T-helper 22 cell (primary cell): ENCODE measurements around the gene SVOPL.
A peak's percentile ranks its signal among the peaks of the same experiment; 100 is the strongest.
"Not testable (repeated sequence)": the region's sequence is repeated elsewhere in the genome, so short reads cannot be mapped to it uniquely, and the experiment has no call there.

Source experiments
- DNase-seq: peaks from one replicate; pipeline ENCODE4 v3.0.0-alpha.2; 2020; ENCODE audit warnings: low read depth

The SVOPL gene, protein sequence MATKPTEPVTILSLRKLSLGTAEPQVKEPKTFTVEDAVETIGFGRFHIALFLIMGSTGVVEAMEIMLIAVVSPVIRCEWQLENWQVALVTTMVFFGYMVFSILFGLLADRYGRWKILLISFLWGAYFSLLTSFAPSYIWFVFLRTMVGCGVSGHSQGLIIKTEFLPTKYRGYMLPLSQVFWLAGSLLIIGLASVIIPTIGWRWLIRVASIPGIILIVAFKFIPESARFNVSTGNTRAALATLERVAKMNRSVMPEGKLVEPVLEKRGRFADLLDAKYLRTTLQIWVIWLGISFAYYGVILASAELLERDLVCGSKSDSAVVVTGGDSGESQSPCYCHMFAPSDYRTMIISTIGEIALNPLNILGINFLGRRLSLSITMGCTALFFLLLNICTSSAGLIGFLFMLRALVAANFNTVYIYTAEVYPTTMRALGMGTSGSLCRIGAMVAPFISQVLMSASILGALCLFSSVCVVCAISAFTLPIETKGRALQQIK

GRCh38 chr7:138700857-138701536 lies at the start of gene SVOPL:
Gene SVOPL, minus strand, starts transcription at chr7:138701362. Its CDS starts 22,317 bp downstream, at chr7:138679045.
- no peak for DNase-seq

- no peak for DNase-seq
Measured at GRCh38 chr7:138750473-138750872, 49.3 kb upstream of the SVOPL start.

DNA sequence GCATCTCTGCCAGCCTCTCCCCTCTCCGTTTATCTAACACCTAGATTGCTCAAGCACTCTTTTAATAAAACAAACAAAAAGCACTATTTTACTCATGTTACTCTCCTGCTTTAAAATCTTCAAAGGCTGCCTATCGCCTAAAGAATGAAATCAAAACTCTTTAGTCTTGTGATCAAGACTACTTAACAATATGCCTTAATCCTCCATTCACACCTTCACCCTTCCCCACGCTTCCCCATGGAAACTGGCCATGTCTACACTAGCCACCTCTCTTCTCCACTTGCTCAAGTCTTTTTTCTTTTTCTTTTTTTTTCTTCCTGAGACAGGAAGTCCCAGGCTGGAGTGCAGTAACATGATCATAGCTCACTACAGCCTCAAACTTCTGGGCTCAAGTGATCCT lies 48.8 kb upstream of the SVOPL start:
- DNase-seq, result no peak

- no peak for DNase-seq
Measured at GRCh38 chr7:138748666-138749065, 47.5 kb upstream of the SVOPL start.

- no peak for DNase-seq
Measured at GRCh38 chr7:138746073-138746472, 44.9 kb upstream of the SVOPL start.

DNA sequence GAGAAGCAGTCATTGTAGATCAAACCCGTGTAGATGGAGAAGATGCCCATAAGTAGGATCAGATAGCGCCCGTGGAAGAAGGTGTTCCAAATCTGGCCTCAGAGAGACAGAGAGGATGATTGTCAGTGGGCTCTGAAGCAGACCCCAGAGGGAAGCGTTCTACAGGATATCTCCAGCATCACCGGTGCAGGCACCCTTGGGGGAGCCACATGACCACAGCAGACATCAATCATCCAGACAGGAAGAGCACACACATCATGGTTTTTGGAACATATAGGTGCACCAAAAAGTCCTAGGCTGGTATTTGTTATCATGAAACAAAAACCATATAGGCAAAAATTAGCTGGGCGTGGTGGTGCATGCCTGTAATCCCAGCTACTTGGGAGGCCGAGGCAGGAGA lies 44.0 kb upstream of the SVOPL start:
- DNase-seq, result no peak

DNA sequence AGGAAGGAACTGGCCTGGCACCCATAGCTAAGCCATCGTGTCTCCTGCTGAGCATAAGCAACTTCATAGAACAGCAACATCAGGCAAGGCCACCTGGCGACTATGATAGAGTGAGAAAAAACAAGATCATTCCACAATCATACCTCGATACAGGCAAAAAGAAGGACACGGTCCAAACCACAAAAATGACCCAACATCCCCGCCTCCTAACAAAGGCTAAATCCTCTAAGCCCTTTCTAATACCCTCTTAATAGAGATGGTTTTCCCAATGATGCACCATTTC lies 40.2 kb upstream of the SVOPL start:
- no peak for DNase-seq

GRCh38 chr7:138739859-138740258 lies 38.7 kb upstream of the SVOPL start:
- no peak for DNase-seq

- DNase-seq, result peak; percentile 46
Measured at GRCh38 chr7:138738551-138739335, 37.6 kb upstream of the SVOPL start.

GRCh38 chr7:138738114-138738513 lies 37.0 kb upstream of the SVOPL start:
- DNase-seq, result no peak

DNA sequence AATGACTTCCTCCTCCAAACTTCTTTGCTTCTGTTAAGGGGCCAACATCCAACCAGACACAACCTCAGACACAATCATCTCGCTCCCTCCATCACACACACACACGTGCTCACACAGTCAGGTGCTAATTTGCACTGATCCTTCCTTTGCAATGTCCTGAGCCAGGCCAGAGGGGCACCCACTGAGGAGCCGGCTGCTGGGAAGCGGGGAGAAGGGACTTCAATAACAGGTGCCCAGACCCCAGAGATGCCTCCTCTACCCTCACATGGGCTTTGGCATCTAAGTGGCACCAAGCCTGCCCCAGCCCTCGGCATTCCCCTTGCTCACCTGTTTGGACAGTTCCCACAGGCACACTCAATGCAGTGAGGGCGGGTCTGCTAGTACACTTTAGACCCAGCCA lies 34.2 kb upstream of the SVOPL start:
- DNase-seq, result no peak

DNA sequence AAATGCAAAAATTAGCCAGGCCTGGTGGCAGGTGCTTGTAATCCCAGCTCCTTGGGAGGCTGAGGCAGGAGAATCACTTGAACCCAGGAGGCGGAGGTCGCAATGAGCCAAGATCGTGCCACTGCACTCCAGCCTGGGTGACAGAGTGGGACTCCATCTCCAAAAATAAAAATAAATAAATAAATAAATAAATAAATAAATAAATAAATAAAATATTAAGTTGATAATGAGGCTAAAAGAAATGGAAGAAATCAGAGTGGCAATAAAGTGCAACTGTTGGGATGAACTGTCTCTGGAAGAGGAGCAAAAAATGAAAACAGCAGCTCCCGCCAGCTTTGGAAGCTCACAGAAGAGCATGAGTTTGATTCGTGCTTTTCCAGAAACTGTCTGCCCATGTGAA lies 30.6 kb upstream of the SVOPL start:
- not testable (repeated sequence) for DNase-seq

DNA sequence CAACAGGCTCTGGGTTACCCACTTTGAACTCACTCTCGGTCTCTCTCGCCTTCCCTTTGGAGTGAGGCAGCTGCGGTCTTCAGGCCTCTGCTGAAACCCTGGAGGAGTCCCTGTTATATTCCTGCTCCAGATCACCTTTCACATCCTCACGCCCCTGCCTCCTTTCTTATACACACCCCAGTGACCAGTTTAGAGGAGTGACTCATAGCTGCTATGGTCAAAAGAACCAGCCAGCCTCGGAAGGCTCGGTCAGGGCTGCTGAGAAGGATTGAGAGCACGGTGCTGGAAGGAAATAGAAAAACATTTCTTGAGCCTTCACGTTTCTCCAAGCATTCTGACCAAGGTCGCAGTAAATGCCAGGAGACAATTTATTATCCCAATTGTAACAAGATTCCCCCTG lies 28.3 kb upstream of the SVOPL start:
- no peak for DNase-seq

DNA sequence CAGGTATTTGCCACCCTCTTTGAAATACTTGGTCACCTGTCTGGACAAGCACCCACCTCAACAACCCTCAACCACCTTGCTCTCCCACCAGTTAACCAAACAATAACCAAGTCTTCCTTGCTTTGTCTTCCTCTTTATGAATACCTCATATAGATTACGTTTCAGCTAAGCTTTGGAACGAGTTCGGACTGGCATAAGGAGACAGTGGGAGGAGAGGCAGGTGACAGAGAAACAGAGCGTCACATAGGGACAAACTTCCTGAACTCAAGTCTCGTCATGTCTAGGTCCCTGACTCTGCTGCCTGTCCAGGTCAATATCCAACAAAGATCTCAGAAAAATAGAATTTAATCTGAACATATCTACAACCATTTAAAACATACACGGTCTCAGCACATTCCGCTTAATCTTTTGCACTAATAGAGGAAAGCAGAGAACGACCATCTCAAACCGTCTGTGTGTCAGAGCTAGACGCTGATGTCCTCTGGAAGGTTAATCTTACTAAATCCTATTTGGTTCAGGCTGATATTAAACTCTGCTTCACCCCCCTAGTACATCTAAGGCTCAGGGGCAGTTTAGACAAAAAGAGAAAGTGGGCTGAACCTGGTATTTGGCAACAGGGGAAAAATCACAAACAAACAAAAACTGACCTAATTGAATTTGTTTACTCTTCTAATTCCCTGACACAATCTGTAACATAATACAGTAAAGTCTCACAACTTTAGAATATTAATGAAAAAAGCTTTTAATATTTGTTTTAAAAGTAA lies 26.4 kb upstream of the SVOPL start:
- DNase-seq, result no peak

GRCh38 chr7:138726288-138726687 lies 25.1 kb upstream of the SVOPL start:
- no peak for DNase-seq

DNA sequence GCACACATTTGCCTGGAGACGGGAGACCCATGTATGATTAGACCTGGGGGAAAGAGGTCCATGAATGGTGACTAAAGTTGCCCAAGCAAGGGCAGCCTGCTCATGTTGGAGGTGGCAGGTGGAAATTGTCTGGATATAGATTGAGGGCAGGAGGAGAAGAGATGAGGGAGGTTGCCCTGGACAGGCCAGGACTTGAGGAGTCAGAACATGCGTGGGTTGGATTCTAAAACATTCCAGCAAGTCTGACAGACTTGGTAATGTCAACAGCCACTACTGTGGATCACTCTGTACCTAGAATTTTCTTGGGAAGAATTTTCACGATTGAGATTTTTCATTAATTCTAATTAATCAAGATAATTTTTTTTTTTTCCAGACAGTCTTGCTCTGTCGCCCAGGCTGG lies 19.1 kb upstream of the SVOPL start:
- DNase-seq, result no peak

DNA sequence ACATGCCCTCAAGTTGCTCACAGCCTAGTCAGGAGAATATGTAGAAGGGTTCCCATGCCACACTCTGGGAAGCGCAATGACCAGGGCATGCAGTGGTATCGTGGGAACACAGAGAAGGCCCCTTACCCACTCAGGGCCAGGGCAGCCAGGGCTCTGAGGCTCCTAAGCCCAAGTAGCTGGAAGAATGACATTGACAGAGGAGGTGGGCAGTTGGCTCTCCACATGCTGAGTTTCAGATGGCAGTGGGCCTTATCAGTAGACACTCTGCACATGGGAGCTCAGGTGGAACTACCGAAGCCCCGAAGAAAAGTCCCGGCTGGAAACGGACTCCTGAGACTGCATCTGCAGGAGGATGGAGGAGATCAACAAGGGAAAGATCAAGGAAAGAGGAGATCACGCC lies 15.7 kb upstream of the SVOPL start:
- DNase-seq, result no peak

DNA sequence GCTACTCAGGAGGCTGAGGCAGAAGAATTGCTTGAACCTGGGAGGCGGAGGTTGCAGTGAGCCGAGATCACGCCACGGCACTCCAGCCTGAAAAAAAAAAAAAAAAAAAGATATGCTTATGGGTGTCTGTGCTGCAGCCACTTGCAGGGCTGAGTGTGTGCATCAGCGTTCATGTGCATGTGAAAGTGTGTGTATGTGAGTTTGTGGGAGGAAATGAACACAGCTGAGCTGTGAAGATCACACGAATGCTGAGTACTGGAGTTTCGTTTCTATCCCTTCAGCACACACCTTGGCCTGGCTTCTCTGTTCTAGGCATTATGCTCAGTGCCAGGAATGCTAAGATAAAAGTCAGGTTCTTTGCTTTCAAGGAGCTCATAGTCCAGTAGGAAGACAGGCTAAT lies 12.0 kb upstream of the SVOPL start:
- DNase-seq, result no peak

DNA sequence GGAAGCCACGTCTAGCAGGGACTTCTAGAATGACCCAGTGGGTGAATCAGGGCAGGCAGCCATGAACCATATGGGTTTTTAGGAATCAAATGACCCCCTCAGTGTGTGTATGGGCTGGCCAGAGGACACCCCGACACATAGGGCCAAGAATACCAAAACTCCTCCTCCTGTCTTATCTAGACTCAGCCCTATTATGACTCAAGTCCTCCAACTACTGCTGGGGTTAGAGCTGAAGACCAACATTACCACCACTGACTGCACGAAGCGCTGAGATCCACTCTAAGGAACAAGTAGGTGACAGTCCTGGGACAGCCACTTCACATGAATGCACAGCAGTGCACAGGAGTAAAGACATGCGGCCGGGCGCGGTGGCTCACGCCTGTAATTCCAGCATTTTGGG lies 11.5 kb upstream of the SVOPL start:
- DNase-seq, result no peak

GRCh38 chr7:138710536-138711385 lies 9.6 kb upstream of the SVOPL start:
- no peak for DNase-seq

GRCh38 chr7:138705167-138705566 lies 4.0 kb upstream of the SVOPL start:
- no peak for DNase-seq
